AG04449 (cell line): Measurements from ENCODE around the gene CACNG7.

Experiments used
- CTCF ChIA-PET: fragments of 350-600 bp; formaldehyde crosslinking; extraction: SDS; loops from one replicate; lab custom pipeline; 2021; ENCODE audit warnings: antibody characterized with exemption; lab: Yijun Ruan, JAX
- POLR2A ChIA-PET: fragments of 400-600, 350-600 bp; formaldehyde crosslinking; extraction: SDS; loops from one replicate; lab custom pipeline; 2020; ENCODE audit warnings: antibody characterized with exemption, inconsistent platforms; lab: Yijun Ruan, JAX
- DNase-seq: peaks from one replicate; pipeline ENCODE4 v3.0.0-alpha.2; 2010; ENCODE audit warnings: low read depth, low spot score
- H3K4me3 ChIP-seq: 2 replicates; pipeline ENCODE4 v1.5.1; 2011; ENCODE audit warnings: low read depth, mild to moderate bottlenecking, control low read depth, low read length
- CTCF ChIP-seq: IDR thresholded peaks from one replicate; pipeline ENCODE4 v1.5.1; 2011; ENCODE audit warnings: mild to moderate bottlenecking, moderate library complexity, low read length, control low read depth, inconsistent platforms; ENCODE audit not compliant: insufficient read depth; ENCODE audit errors: missing control alignments

The CACNG7 gene

DNA sequence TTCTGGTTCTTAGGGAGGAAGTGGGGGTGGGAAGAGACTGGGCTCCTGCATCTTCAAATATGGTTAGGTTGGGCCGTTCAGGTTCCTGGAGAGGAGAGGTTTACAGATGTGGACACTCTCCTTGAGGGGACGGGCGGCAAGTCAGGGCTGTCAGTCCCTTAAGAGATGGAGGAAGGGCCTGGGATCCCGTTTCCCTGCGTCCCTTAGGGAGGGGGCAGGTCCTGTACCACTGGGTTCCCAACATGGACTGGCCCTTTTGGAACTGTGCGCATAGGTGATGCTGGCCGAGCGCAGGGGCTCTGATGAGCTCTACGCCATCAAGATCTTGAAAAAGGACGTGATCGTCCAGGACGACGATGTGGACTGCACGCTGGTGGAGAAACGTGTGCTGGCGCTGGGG, 10.9 kb upstream of the CACNG7 start:
- no peak overlapping the region for H3K4me3 ChIP-seq
- CTCF ChIA-PET, result interaction anchor here (1.2 to 1.4 kb wide), 3 partner anchors 9 to 703 kb away, joined by 3 read pairs; no protein-coding TSS in a partner anchor
- no peak for DNase-seq
- POLR2A ChIA-PET, result no interaction called here
- no peak for TF ChIP-seq CTCF

GRCh38 chr19:53898636-53899341, 10.3 kb upstream of the CACNG7 start:
- CTCF ChIA-PET, result interaction anchor here (0.6 to 1.4 kb wide), 3 partner anchors 15 to 1120 kb away, joined by 3 read pairs; no protein-coding TSS in a partner anchor
- no peak for DNase-seq
- POLR2A ChIA-PET, result no interaction called here

DNA sequence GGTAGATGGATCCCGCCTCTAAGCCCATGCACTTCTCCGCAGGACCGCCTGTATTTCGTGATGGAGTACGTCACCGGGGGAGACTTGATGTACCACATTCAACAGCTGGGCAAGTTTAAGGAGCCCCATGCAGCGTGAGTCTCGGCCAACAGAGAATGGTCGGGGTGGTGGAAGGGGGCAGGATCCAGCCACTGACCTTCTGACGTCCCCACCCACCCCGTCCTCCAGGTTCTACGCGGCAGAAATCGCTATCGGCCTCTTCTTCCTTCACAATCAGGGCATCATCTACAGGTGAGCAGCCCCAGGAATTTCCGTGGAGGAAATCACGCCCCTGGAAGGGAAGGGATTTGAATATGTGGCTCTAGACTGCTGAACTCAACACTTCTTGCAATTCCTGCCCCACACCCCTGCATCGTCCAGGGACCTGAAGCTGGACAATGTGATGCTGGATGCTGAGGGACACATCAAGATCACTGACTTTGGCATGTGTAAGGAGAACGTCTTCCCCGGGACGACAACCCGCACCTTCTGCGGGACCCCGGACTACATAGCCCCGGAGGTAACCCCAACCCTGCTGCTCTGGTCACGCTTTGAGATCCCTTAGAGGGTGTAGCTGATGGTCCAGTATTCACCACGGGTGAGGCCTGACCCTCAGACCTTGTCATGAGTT, 8.8 kb upstream of the CACNG7 start:
- no peak for DNase-seq
- TF ChIP-seq CTCF, result no peak
- POLR2A ChIA-PET, result no interaction called here
- CTCF ChIA-PET, result no interaction called here
- no peak overlapping the region for H3K4me3 ChIP-seq

More at GRCh38 chr19:53898636-53899341, 10.3 kb upstream of the CACNG7 start:
- no peak overlapping the region for H3K4me3 ChIP-seq
- TF ChIP-seq CTCF, result no peak

DNA sequence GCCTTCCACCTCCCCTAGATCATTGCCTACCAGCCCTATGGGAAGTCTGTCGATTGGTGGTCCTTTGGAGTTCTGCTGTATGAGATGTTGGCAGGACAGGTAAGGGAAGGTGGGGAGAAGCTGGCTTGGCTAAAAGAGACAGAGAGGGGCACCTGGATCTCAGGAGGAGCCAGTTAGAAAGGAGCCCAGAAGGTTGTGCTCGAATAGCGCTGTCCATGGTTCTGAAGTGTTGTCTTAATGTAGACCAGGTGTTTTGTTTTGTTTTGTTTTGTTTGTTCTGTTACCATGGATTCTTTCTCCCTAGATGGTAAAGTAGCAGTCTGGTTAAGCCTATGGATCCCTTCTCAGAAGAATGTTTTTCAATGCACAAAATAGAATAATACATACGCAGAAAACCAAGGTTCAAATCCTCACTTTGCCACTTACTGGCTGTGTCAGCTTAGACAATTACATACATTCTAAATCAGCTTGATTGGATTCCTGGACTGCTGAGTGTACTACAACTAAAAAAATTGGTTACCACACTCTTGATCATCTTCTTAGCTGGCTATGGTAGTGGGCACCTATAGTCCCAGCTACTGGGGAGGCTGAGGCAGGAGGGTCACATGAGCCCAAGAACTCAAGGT, 5.9 kb upstream of the CACNG7 start:
- ChIA-PET POLR2A (no interaction called here), CTCF (no interaction called here)
- TF ChIP-seq CTCF, result no peak
- no peak overlapping the region for H3K4me3 ChIP-seq
- DNase-seq, result no peak

DNA sequence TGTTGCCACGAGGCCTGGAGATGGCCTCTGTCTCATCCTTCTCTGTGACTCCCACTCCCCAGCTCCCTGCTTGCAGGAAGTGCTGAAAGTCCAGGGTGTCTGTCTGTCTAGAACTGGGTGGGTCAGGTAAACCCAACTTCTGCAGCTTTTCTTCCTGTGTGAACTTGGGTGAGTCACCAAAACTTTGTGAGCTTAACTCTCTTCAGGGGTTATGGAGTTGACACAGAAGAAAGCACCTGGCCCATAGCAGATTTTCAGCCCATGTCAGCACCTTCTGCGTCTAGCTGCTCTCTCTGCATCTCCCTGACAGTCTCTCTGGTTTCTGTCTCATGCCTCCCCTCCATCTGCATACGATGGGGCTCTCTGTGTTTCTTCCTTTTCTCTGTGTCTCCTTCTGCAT, 4.2 kb upstream of the CACNG7 start:
- no peak for DNase-seq
- ChIA-PET CTCF (interaction anchor here (1.2 kb wide), 1 partner anchor 118 kb away, joined by 4 read pairs; no protein-coding TSS in a partner anchor), POLR2A (no interaction called here)
- TF ChIP-seq CTCF, result no peak
- H3K4me3 ChIP-seq, result no peak overlapping the region

GRCh38 chr19:53905787-53906186, 3.3 kb upstream of the CACNG7 start:
- TF ChIP-seq CTCF, result no peak
- no peak overlapping the region for H3K4me3 ChIP-seq
- DNase-seq, result no peak
- CTCF ChIA-PET, result interaction anchor here (1.0 to 1.4 kb wide), 3 partner anchors 11 to 66 kb away, joined by 3 to 4 read pairs (median 3); no protein-coding TSS in a partner anchor
- POLR2A ChIA-PET, result no interaction called here
